Trophoblast cell (in vitro differentiated cells and primary cell): ENCODE measurements around the gene LRRC75B.
"Not testable (repeated sequence)": the region's sequence is repeated elsewhere in the genome, so short reads cannot be mapped to it uniquely, and the experiment has no call there.

ENCODE experiments used
- DNase-seq, 2 donors: peaks; one replicate each; pipeline ENCODE4 v3.0.0-alpha.2; 2016
- H2AFZ ChIP-seq: 2 replicates; pipeline ENCODE4 v1.6.1; 2013; ENCODE audit warnings: low read length, moderate library complexity, mild to moderate bottlenecking; ENCODE audit not compliant: insufficient read depth, poor library complexity
- H2AK5ac ChIP-seq: 2 replicates; pipeline ENCODE4 v1.6.1; 2013; ENCODE audit warnings: mild to moderate bottlenecking, low read length
- H2BK120ac ChIP-seq: 2 replicates; pipeline ENCODE4 v1.6.1; 2013; ENCODE audit warnings: low read length, mild to moderate bottlenecking, moderate library complexity; ENCODE audit not compliant: insufficient read depth, poor library complexity
- H2BK12ac ChIP-seq: 2 replicates; pipeline ENCODE4 v1.6.1; 2013; ENCODE audit warnings: mild to moderate bottlenecking, low read length, moderate library complexity
- H2BK5ac ChIP-seq: 2 replicates; pipeline ENCODE4 v1.6.1; 2013; ENCODE audit warnings: low read length, low read depth, moderate library complexity, mild to moderate bottlenecking; ENCODE audit not compliant: poor library complexity
- H3K14ac ChIP-seq: 2 replicates; pipeline ENCODE4 v1.6.1; 2013; ENCODE audit warnings: mild to moderate bottlenecking, low read length
- H3K18ac ChIP-seq: 2 replicates; pipeline ENCODE4 v1.6.1; 2013; ENCODE audit warnings: mild to moderate bottlenecking, low read length
- H3K23ac ChIP-seq: 2 replicates; pipeline ENCODE4 v1.6.1; 2013; ENCODE audit warnings: low read length
- H3K27ac ChIP-seq: 2 replicates; pipeline ENCODE4 v1.5.1; 2013; ENCODE audit warnings: low read depth, mild to moderate bottlenecking, inconsistent platforms, low read length, moderate library complexity
- H3K27me3 ChIP-seq: 2 replicates; pipeline ENCODE4 v1.6.1; 2013; ENCODE audit warnings: inconsistent platforms, mild to moderate bottlenecking, low read length, moderate library complexity; ENCODE audit not compliant: insufficient read depth
- H3K36me3 ChIP-seq, 2 experiments: 1 replicate in 1 of 2; 2 replicates in 1 of 2; pipeline ENCODE4 v1.6.1; 2013; ENCODE audit warnings: low read length in 2 of 2, mild to moderate bottlenecking in 2 of 2, moderate library complexity in 1 of 2; ENCODE audit not compliant: insufficient read depth in 2 of 2, control insufficient read depth in 1 of 2
- H3K4ac ChIP-seq: 2 replicates; pipeline ENCODE4 v1.6.1; 2013; ENCODE audit warnings: low read depth, mild to moderate bottlenecking, low read length, moderate library complexity
- H3K4me1 ChIP-seq, 2 experiments: 1 replicate in 1 of 2; 2 replicates in 1 of 2; pipeline ENCODE4 v1.6.1; 2013; ENCODE audit warnings: low read length in 2 of 2, mild to moderate bottlenecking in 2 of 2, moderate library complexity in 1 of 2; ENCODE audit not compliant: insufficient read depth in 2 of 2, control insufficient read depth in 1 of 2
- H3K4me2 ChIP-seq: 2 replicates; pipeline ENCODE4 v1.6.1; 2013; ENCODE audit warnings: inconsistent platforms, mild to moderate bottlenecking, low read length, moderate library complexity
- H3K4me3 ChIP-seq: 2 replicates; pipeline ENCODE4 v1.5.1; 2013; ENCODE audit warnings: mild to moderate bottlenecking, low read depth, low read length, inconsistent platforms
- H3K79me1 ChIP-seq: one replicate; pipeline ENCODE4 v1.6.1; 2013; ENCODE audit warnings: low read length
- H3K79me2 ChIP-seq: 2 replicates; pipeline ENCODE4 v1.6.1; 2013; ENCODE audit warnings: low read length, mild to moderate bottlenecking; ENCODE audit not compliant: control insufficient read depth, insufficient read depth, poor library complexity
- H3K9ac ChIP-seq: 2 replicates; pipeline ENCODE4 v1.6.1; 2013; ENCODE audit warnings: mild to moderate bottlenecking, low read length
- H3K9me3 ChIP-seq: 2 replicates; pipeline ENCODE4 v1.6.1; 2013; ENCODE audit warnings: low read depth, mild to moderate bottlenecking, control low read depth, inconsistent platforms, low read length; ENCODE audit not compliant: insufficient read depth
- H4K12ac ChIP-seq: 2 replicates; pipeline ENCODE4 v1.6.1; 2013; ENCODE audit warnings: low read depth, mild to moderate bottlenecking, low read length, moderate library complexity
- H4K8ac ChIP-seq: 2 replicates; pipeline ENCODE4 v1.6.1; 2013; ENCODE audit warnings: low read depth, mild to moderate bottlenecking, low read length, moderate library complexity
- H4K91ac ChIP-seq: one replicate; pipeline ENCODE4 v1.6.1; 2013; ENCODE audit warnings: low read depth, mild to moderate bottlenecking, low read length, moderate library complexity
- WGBS: extraction: QIAGEN DNeasy Blood & Tissue Kit; methylation state at CpG from one replicate; pipeline ENCODE4 v1.1.7; 2013; ENCODE audit warnings: missing lambda C conversion rate; ENCODE audit not compliant: insufficient read length, insufficient coverage; ENCODE audit errors: extremely low coverage; 5-methylcytosine and 5-hydroxymethylcytosine counted together

Gene LRRC75B

DNA sequence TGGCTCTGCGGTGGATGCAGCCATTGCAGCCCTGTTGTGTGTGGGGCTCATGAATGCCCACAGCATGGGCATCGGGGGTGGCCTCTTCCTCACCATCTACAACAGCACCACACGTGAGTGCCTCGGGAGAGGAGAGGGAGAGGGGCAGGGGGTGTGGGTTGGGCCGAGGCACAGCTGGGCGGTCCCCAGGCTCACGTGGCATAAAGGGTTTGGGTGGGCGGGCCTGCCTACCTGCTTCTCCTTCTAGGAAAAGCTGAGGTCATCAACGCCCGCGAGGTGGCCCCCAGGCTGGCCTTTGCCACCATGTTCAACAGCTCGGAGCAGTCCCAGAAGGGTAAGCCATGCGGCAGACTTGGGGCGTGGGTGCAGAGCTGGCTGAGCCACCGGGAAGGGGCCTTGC, 21.9 kb upstream of the LRRC75B start:
- not testable (repeated sequence) for H2AFZ ChIP-seq, H4K12ac ChIP-seq, H4K8ac ChIP-seq, H3K14ac ChIP-seq, H4K91ac ChIP-seq, H3K79me2 ChIP-seq, H2AK5ac ChIP-seq, H2BK12ac ChIP-seq, H3K27me3 ChIP-seq, H2BK5ac ChIP-seq, H3K4me3 ChIP-seq, H3K18ac ChIP-seq, H3K9me3 ChIP-seq, H3K4me2 ChIP-seq, H3K79me1 ChIP-seq, DNase-seq, H3K27ac ChIP-seq, H3K23ac ChIP-seq, H3K4ac ChIP-seq, H3K4me1 ChIP-seq, H3K9ac ChIP-seq, H3K36me3 ChIP-seq, H2BK120ac ChIP-seq
- WGBS: no CpG with 5 or more reads among the region's 15 CpGs

DNA sequence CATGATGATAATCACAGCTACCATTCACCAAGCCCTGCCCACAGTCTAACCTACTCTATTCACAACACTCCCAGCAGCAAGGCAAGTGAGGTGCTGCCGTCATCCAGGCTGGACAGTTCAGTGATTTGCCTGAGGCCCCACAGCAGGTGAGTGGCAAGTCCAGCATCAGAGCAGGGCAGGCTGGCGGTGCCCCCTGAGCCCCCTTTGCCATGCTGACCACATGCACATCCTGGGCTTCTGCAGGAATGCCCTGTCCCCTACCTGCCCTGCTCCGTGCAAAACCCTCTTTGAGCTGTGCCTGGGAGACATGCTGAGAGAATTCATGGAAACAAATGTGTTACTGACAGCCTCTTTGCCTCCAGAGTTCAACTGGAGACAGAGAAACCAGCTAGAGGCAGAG, 17.0 kb upstream of the LRRC75B start:
- not testable (repeated sequence) for H3K23ac ChIP-seq, H3K18ac ChIP-seq, H2BK120ac ChIP-seq, DNase-seq, H3K4me2 ChIP-seq, H2BK5ac ChIP-seq, H4K12ac ChIP-seq, H3K27me3 ChIP-seq, H3K9me3 ChIP-seq, H3K79me2 ChIP-seq, H3K4me1 ChIP-seq, H4K91ac ChIP-seq, H2AK5ac ChIP-seq, H3K4me3 ChIP-seq, H2BK12ac ChIP-seq, H3K4ac ChIP-seq, H2AFZ ChIP-seq, H3K36me3 ChIP-seq, H3K27ac ChIP-seq, H4K8ac ChIP-seq, H3K79me1 ChIP-seq, H3K9ac ChIP-seq, H3K14ac ChIP-seq
- WGBS: no CpG with 5 or more reads among the region's 3 CpGs

DNA sequence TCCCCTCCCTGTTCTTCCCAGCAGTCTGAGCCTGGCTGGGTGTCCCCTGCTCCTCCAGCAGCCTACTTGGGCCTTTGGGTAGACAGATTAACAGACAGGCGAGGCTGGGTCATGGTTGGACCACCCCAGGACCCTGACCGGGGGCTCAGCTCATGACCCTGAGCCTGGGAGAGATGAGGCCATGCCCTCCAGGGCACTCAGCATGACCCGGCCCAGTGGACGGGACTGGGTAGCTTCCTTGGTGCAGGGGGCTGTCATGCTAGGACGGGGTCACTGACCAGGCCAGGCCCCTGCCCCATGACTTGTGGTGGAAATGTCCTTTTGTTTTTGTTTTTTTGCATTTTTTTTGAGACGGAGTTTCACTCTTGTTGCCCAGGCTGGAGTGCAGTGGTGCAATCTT, 15.5 kb upstream of the LRRC75B start:
- H3K79me2 ChIP-seq, H3K27me3 ChIP-seq, H4K8ac ChIP-seq, H3K36me3 ChIP-seq, H3K9ac ChIP-seq, H3K27ac ChIP-seq, H3K4ac ChIP-seq, H2AFZ ChIP-seq, H2AK5ac ChIP-seq, H2BK12ac ChIP-seq, H2BK120ac ChIP-seq, DNase-seq, H4K91ac ChIP-seq, H3K23ac ChIP-seq, H3K18ac ChIP-seq, H3K79me1 ChIP-seq, H3K4me2 ChIP-seq, H3K14ac ChIP-seq, H4K12ac ChIP-seq, H3K4me3 ChIP-seq, H2BK5ac ChIP-seq, H3K4me1 ChIP-seq, H3K9me3 ChIP-seq: not testable (repeated sequence)
- WGBS: no CpG with 5 or more reads among the region's 6 CpGs

DNA sequence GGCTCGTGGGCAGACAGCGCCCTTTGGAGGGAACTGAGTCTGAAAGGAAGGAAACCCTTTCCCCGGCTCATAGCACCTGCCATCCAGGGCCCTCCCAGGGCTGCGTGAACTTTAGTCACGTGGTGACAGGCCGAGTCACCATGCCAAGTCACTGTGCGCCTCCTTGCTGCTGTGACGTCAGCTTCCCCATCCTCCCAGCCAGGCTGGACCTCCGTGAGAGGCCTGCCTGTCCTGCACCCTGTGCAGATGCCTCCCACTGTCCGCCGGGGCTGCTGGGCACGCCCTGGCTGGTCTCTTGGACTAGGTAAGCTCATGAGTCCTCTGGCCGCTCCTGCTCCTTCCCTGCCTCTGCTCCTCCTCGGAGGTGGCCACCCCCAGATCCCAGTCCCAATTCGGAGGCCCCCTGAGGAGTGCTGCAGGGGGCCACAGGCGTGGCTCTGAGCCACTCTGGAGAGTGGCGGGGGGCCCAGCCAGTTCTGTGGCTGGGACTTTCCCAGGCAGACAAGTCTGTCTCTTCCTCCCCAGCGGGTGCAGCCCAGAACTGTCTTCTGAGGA, 14.6 kb upstream of the LRRC75B start:
- WGBS: no CpG with 5 or more reads among the region's 18 CpGs
- H3K9me3 ChIP-seq, H4K91ac ChIP-seq, H3K23ac ChIP-seq, H2AFZ ChIP-seq, H3K36me3 ChIP-seq, H3K4me2 ChIP-seq, H2AK5ac ChIP-seq, H3K4ac ChIP-seq, H4K12ac ChIP-seq, H2BK5ac ChIP-seq, H3K18ac ChIP-seq, H3K9ac ChIP-seq, H3K27ac ChIP-seq, H3K79me2 ChIP-seq, H3K4me3 ChIP-seq, H4K8ac ChIP-seq, H2BK120ac ChIP-seq, H3K79me1 ChIP-seq, H2BK12ac ChIP-seq, H3K27me3 ChIP-seq: not testable (repeated sequence)
- DNase-seq: peak in 1 of 2 donors; percentile 5
- H3K4me1 ChIP-seq: peaks cover 0 to 11% of the 10 kb centered on the region in 2 experiments
- peak overlapping the region; percentile 34 for H3K14ac ChIP-seq
